ENCODE data around the gene TSFM. TPM values are rescaled to one million over a fixed set of nuclear protein-coding genes. Genes with fewer than 3 reads are reported as not detected.

TSFM gene
- polyA plus RNA-seq, 3 donors: 4.5 to 22.6 (median 21.8) TPM

- Histone ChIP-seq H3K27me3 (ENCODE audit: control insufficient read depth in 2 of 2, insufficient read depth in 2 of 2, low read length in 2 of 2) (no peaks in the 10 kb centered on the region), H2AFZ (ENCODE audit: insufficient read depth, low read depth, low read length, poor library complexity, severe bottlenecking) (peak overlapping the region; percentile 57), H3K79me2 (ENCODE audit: insufficient read depth, low read length) (peaks cover 17% of the 10 kb centered on the region), H3K4me2 (replicated peaks; ENCODE audit: extremely low read depth, low read length, poor library complexity, severe bottlenecking) (peak overlapping the region; percentile 83), H3K9me3 (replicated peaks in 1 of 2; ENCODE audit: control insufficient read depth in 1 of 2, insufficient read depth in 1 of 2, low read length in 2 of 2) (no peaks in the 10 kb centered on the region), H3K27ac (ENCODE audit: low read depth in 1 of 2, low read length in 2 of 2) (peak overlapping the region; percentile 36 to 81), H3K4me3 (replicated peaks in 1 of 3; ENCODE audit: low read depth in 2 of 3, low read length in 3 of 3) (peak overlapping the region in 1 of 3 experiments; percentile 82), H3K4me1 (ENCODE audit: control insufficient read depth in 1 of 2, insufficient read depth in 2 of 2, low read length in 2 of 2) (peaks cover 37 to 39% of the 10 kb centered on the region in 2 donors), H3K9ac (ENCODE audit: insufficient read depth, low read length, poor library complexity, severe bottlenecking) (no peak overlapping the region), H4K20me1 (ENCODE audit: insufficient read depth, low read length) (no peaks in the 10 kb centered on the region), H3K36me3 (replicated peaks in 1 of 2; ENCODE audit: control insufficient read depth in 1 of 2, insufficient read depth in 2 of 2, low read length in 2 of 2) (peaks cover 17 to 18% of the 10 kb centered on the region in 2 donors)
- Mint-ChIP-seq H3K36me3 (peaks cover 16 to 18% of the 10 kb centered on the region in 2 donors), H3K4me3 (peak overlapping the region in 1 of 2 donors; percentile 43), H3K9me3 (peaks cover 0 to 2% (median 0%) of the 10 kb centered on the region in 7 donors), H3K4me1 (peaks cover 41% of the 10 kb centered on the region), H3K27me3 (ENCODE audit: low read depth in 3 of 3) (peaks cover 0 to 3% (median 0%) of the 10 kb centered on the region in 3 donors), H3K27ac (peak overlapping the region; percentile 74 to 94 (median 76))
- DNase-seq: peak in 1 of 3 donors; percentile 2
- TF ChIP-seq, protein P1, sequence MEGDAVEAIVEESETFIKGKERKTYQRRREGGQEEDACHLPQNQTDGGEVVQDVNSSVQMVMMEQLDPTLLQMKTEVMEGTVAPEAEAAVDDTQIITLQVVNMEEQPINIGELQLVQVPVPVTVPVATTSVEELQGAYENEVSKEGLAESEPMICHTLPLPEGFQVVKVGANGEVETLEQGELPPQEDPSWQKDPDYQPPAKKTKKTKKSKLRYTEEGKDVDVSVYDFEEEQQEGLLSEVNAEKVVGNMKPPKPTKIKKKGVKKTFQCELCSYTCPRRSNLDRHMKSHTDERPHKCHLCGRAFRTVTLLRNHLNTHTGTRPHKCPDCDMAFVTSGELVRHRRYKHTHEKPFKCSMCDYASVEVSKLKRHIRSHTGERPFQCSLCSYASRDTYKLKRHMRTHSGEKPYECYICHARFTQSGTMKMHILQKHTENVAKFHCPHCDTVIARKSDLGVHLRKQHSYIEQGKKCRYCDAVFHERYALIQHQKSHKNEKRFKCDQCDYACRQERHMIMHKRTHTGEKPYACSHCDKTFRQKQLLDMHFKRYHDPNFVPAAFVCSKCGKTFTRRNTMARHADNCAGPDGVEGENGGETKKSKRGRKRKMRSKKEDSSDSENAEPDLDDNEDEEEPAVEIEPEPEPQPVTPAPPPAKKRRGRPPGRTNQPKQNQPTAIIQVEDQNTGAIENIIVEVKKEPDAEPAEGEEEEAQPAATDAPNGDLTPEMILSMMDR (IDR thresholded peaks at IDR 0.05): no peak
- intact Hi-C loops (cut with micrococcal nuclease): loop anchor here in 1 of 2 donors (5.0 kb wide), 1 partner anchor 66 kb away; the partner anchor contains the start of gene CTDSP2
- 6% methylated on average over 2 of the region's 2 CpGs for WGBS (ENCODE audit: insufficient coverage)
Measured at GRCh38 chr12:57781801-57782200, 786 bp upstream of the TSFM start.

DNA sequence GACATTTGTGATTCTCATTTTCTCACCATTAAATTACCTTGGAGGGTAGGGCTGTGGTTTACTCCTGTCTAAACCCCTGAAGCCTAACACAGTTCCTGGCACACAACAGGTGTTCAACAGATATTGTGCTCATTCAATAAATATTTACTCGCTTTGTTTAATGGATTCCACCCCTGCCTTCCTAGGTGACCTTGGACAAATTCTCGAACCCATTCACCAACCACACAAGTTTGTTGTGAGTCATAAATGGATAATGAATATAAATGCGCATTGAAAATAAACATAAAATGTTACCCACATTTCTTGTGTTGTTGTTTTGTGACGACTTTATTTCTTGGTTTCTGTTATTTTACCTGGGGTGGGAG lies 362 bp upstream of the TSFM start:
- peaks cover 0 to 3% (median 0%) of the 10 kb centered on the region in 3 donors for H3K27me3 Mint-ChIP-seq (ENCODE audit: low read depth in 3 of 3)
- peaks cover 41% of the 10 kb centered on the region for H3K4me1 Mint-ChIP-seq
- Histone ChIP-seq H3K9ac (ENCODE audit: insufficient read depth, low read length, poor library complexity, severe bottlenecking) (no peak overlapping the region), H3K27me3 (ENCODE audit: control insufficient read depth in 2 of 2, insufficient read depth in 2 of 2, low read length in 2 of 2) (no peaks in the 10 kb centered on the region), H3K4me1 (ENCODE audit: control insufficient read depth in 1 of 2, insufficient read depth in 2 of 2, low read length in 2 of 2) (peaks cover 37 to 39% of the 10 kb centered on the region in 2 donors), H2AFZ (ENCODE audit: insufficient read depth, low read depth, low read length, poor library complexity, severe bottlenecking) (peak overlapping the region; percentile 57), H3K27ac (ENCODE audit: low read depth in 1 of 2, low read length in 2 of 2) (peak overlapping the region in 1 of 2 donors; percentile 81), H3K4me2 (replicated peaks; ENCODE audit: extremely low read depth, low read length, poor library complexity, severe bottlenecking) (peak overlapping the region; percentile 83), H3K36me3 (replicated peaks in 1 of 2; ENCODE audit: control insufficient read depth in 1 of 2, insufficient read depth in 2 of 2, low read length in 2 of 2) (peaks cover 22% of the 10 kb centered on the region in 2 donors), H3K9me3 (replicated peaks in 1 of 2; ENCODE audit: control insufficient read depth in 1 of 2, insufficient read depth in 1 of 2, low read length in 2 of 2) (no peaks in the 10 kb centered on the region), H3K79me2 (ENCODE audit: insufficient read depth, low read length) (peaks cover 17% of the 10 kb centered on the region), H3K4me3 (replicated peaks in 1 of 3; ENCODE audit: low read depth in 2 of 3, low read length in 3 of 3) (peak overlapping the region in 2 of 3 experiments; percentile 82 to 87), H4K20me1 (ENCODE audit: insufficient read depth, low read length) (no peaks in the 10 kb centered on the region)
- 0% methylated on average over 1 of the region's 4 CpGs for WGBS (ENCODE audit: insufficient coverage)
- TF ChIP-seq, protein P1 (IDR thresholded peaks at IDR 0.05): no peak
- peaks cover 0 to 2% (median 0%) of the 10 kb centered on the region in 7 donors for H3K9me3 Mint-ChIP-seq
- peak overlapping the region; percentile 91 to 98 (median 95) for H3K27ac Mint-ChIP-seq
- intact Hi-C loops (cut with micrococcal nuclease): loop anchor here in 1 of 2 donors (5.0 kb wide), 1 partner anchor 65 kb away; the partner anchor contains the start of gene CTDSP2
- no peak for DNase-seq
- peaks cover 18 to 19% of the 10 kb centered on the region in 2 donors for H3K36me3 Mint-ChIP-seq
- peak overlapping the region in 1 of 2 donors; percentile 99 for H3K4me3 Mint-ChIP-seq

All from CD14-positive monocyte (primary cell).